ENCODE measurements around the gene SNX19. TPM values are rescaled to one million over a fixed set of nuclear protein-coding genes. Genes with fewer than 3 reads are reported as not detected.
"Not testable (repeated sequence)": the region's sequence is repeated elsewhere in the genome, so short reads cannot be mapped to it uniquely, and the experiment has no call there.

SNX19 gene
- total and polyA plus RNA-seq, 8 donors: 11.7 to 37.2 (median 22.4) TPM

- Histone ChIP-seq H3K4me1 (peaks cover 0 to 4% (median 0%) of the 10 kb centered on the region in 3 donors), H3K9me3 (no peaks in the 10 kb centered on the region), H3K27me3 (no peaks in the 10 kb centered on the region), H3K36me3 (no peaks in the 10 kb centered on the region), H3K27ac (no peak overlapping the region), H3K4me3 (no peak overlapping the region)
- WGBS, 2 donors: 69 to 79% methylated on average over 14 of the region's 14 CpGs
- no peak for TF ChIP-seq CTCF (IDR thresholded peaks at IDR 0.05)
- intact Hi-C loops (cut with DNase I): loop anchor here (5.0 to 10.0 kb wide), 3 partner anchors 424 to 429 kb away; no protein-coding TSS in a partner anchor
- DNase-seq (peak in 1 of 6 donors; percentile 55), ATAC-seq (no peak), FAIRE-seq (no peak)
Measured at GRCh38 chr11:130861283-130861682, 55.0 kb downstream of the SNX19 start.

GRCh38 chr11:130859886-130860285 lies 56.4 kb downstream of the SNX19 start:
- DNase-seq (no peak), ATAC-seq (no peak), FAIRE-seq (no peak)
- Histone ChIP-seq H3K36me3 (no peaks in the 10 kb centered on the region), H3K4me1 (peaks cover 0 to 4% (median 0%) of the 10 kb centered on the region in 3 donors), H3K27me3 (no peaks in the 10 kb centered on the region), H3K27ac (no peak overlapping the region), H3K4me3 (no peak overlapping the region), H3K9me3 (no peaks in the 10 kb centered on the region)
- intact Hi-C loops (cut with DNase I): loop anchor here (5.0 to 10.0 kb wide), 3 partner anchors 423 to 428 kb away; no protein-coding TSS in a partner anchor
- 38 to 41% methylated on average over 1 of the region's 1 CpG for WGBS, 2 donors
- TF ChIP-seq CTCF (IDR thresholded peaks at IDR 0.05): no peak

- Histone ChIP-seq H3K27me3 (no peaks in the 10 kb centered on the region), H3K4me1 (peaks cover 0 to 4% (median 0%) of the 10 kb centered on the region in 3 donors), H3K4me3 (no peak overlapping the region), H3K27ac (no peak overlapping the region), H3K36me3 (no peaks in the 10 kb centered on the region), H3K9me3 (no peaks in the 10 kb centered on the region)
- FAIRE-seq (no peak), DNase-seq (peak in 2 of 6 donors; percentile 30 to 52), ATAC-seq (peak; percentile 54 to 75 (median 68))
- TF ChIP-seq CTCF (IDR thresholded peaks at IDR 0.05): no peak
- WGBS, 2 donors: 46 to 55% methylated on average over 2 of the region's 2 CpGs
- intact Hi-C loops (cut with DNase I): no loop called here
Measured at GRCh38 chr11:130858215-130858614, 58.1 kb downstream of the SNX19 start.

GRCh38 chr11:130855707-130856106 lies 60.6 kb downstream of the SNX19 start:
- H3K4me3 ChIP-seq; H3K27me3 ChIP-seq; H3K27ac ChIP-seq; intact Hi-C loops (cut with DNase I); FAIRE-seq; H3K4me1 ChIP-seq; H3K36me3 ChIP-seq; DNase-seq; H3K9me3 ChIP-seq; ATAC-seq: not testable (repeated sequence)
- 65 to 92% methylated on average over 2 of the region's 2 CpGs for WGBS, 2 donors

GRCh38 chr11:130854483-130854882 lies 61.8 kb downstream of the SNX19 start:
- Histone ChIP-seq H3K9me3 (no peaks in the 10 kb centered on the region), H3K4me1 (peaks cover 0 to 4% (median 0%) of the 10 kb centered on the region in 3 donors), H3K27me3 (no peaks in the 10 kb centered on the region), H3K27ac (no peak overlapping the region), H3K4me3 (no peak overlapping the region), H3K36me3 (no peaks in the 10 kb centered on the region)
- DNase-seq (no peak), FAIRE-seq (no peak), ATAC-seq (no peak)
- no peak for TF ChIP-seq CTCF (IDR thresholded peaks at IDR 0.05)
- WGBS, 2 donors: 76 to 85% methylated on average over 4 of the region's 4 CpGs
- intact Hi-C loops (cut with DNase I): no loop called here

Measured in pancreas (tissue), 10 donors.